Stimulated activated naive CD8-positive, alpha-beta T cell treated with anti-CD3 and anti-CD28 coated beads, Interleukin-15, amount 100 ng/mL, for 72 hours (primary cell): ENCODE results near the gene CELF2.
A peak's percentile ranks its signal among the peaks of the same experiment; 100 is the strongest.
"Not testable (repeated sequence)": the region's sequence is repeated elsewhere in the genome, so short reads cannot be mapped to it uniquely, and the experiment has no call there.

Source experiments
- ATAC-seq: fragments of 150-1000 bp; cut with Tn5 transposase; 2 replicates; pipeline ENCODE4 v1.10.0; 2021; ENCODE audit warnings: mild to moderate bottlenecking, moderate library complexity
- DNase-seq, 2 donors: peaks; one replicate each; pipeline ENCODE4 v3.0.0; 2021 to 2022
- H3K27ac Mint-ChIP-seq, 2 donors: one replicate each; pipeline ENCODE4 v1.8.0; 2022; ENCODE audit warnings: mild to moderate bottlenecking in 2 of 2, mixed read lengths in 2 of 2, moderate library complexity in 2 of 2
- H3K27me3 Mint-ChIP-seq: one replicate; pipeline ENCODE4 v1.8.0; 2022; ENCODE audit warnings: mixed read lengths
- H3K4me1 Mint-ChIP-seq: one replicate; pipeline ENCODE4 v1.8.0; 2022; ENCODE audit warnings: mild to moderate bottlenecking, mixed read lengths
- H3K4me3 Mint-ChIP-seq, 2 donors: one replicate each; pipeline ENCODE4 v1.8.0; 2022; ENCODE audit warnings: mild to moderate bottlenecking in 2 of 2, mixed read lengths in 2 of 2, moderate library complexity in 1 of 2
- H3K9me3 Mint-ChIP-seq, 2 donors: one replicate each; pipeline ENCODE4 v1.8.0; 2022; ENCODE audit warnings: mixed read lengths in 2 of 2

Gene CELF2

DNA sequence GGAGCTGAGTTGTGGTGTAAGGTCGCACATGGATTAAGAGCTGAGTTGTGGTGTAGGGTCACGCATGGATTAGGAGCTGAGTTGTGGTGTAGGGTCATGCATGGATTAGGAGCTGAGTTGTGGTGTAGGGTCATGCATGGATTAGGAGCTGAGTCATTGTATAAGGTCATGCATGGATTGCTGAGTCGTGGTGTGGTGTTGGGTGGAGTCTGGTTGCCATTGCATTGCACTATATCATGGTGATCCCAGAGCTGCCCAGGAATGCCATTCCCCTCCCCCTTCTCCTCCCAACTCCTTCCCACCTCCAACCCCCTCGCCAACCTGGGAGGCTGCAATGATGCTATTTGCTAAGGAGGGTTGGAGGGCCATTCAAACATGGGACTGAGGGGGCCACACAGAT lies 349.2 kb downstream of the CELF2 start:
- DNase-seq, H3K4me3 Mint-ChIP-seq, H3K9me3 Mint-ChIP-seq, ATAC-seq, H3K27me3 Mint-ChIP-seq, H3K27ac Mint-ChIP-seq: not testable (repeated sequence)
- peaks cover 12% of the 10 kb centered on the region for H3K4me1 Mint-ChIP-seq

- H3K4me3 Mint-ChIP-seq, result no peak overlapping the region
- H3K27ac Mint-ChIP-seq, result no peak overlapping the region
- H3K27me3 Mint-ChIP-seq, result no peaks in the 10 kb centered on the region
- H3K9me3 Mint-ChIP-seq, result no peaks in the 10 kb centered on the region
- ATAC-seq (no peak), DNase-seq (no peak)
- H3K4me1 Mint-ChIP-seq, result peaks cover 12% of the 10 kb centered on the region
Observed at GRCh38 chr10:11367505-11367904, 349.8 kb downstream of the CELF2 start.

DNA sequence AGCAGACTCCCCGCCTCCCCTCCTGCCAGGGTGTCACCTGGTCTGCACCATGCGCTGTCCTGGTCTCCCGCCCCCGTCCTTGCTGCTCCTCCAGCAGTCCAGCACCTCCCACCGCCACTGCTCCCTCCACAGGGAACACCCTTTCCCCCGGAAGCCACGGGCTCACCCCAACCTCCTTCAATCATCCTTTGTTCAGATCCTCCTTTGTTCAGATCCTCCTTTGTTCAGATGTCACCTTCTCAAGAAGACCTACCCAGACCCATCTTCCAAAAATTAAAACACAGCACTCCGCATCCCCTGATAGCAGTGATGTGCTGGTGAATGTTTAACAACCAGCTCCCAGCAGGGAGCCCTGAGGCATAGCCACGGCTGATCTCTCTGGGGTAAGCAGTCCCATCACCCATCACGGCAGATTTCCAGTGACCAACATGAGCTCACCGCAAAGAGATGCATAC lies 356.1 kb downstream of the CELF2 start:
- Mint-ChIP-seq H3K9me3 (no peaks in the 10 kb centered on the region), H3K4me1 (peaks cover 6% of the 10 kb centered on the region), H3K27ac (peak overlapping the region in 1 of 2 donors; percentile 51), H3K4me3 (no peak overlapping the region), H3K27me3 (no peaks in the 10 kb centered on the region)
- no peak for ATAC-seq
- DNase-seq, result no peak

DNA sequence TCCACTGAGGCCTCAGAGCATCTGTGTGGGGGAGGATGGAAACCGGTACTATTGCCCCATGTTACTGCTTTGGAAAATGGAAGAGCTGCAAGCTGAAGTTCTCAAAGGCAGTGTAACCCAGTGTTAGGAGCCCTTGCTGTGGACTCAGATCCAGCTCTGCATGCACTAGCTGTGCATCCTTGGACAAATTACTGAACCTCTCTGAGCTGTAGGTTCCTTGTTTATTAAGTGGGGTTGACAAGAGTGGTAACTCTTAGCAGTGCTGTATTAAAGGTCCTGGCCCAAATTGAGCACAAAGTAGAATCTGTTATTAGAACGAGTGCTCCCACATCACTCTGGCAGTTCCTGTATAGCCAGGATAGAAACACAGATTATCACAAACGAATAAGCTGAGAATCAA lies 359.6 kb downstream of the CELF2 start:
- ATAC-seq (no peak), DNase-seq (no peak)
- Mint-ChIP-seq H3K4me1 (peaks cover 14% of the 10 kb centered on the region), H3K27me3 (no peaks in the 10 kb centered on the region), H3K27ac (no peak overlapping the region), H3K4me3 (no peak overlapping the region), H3K9me3 (no peaks in the 10 kb centered on the region)

- Mint-ChIP-seq H3K9me3 (no peaks in the 10 kb centered on the region), H3K27me3 (no peaks in the 10 kb centered on the region), H3K4me3 (no peak overlapping the region), H3K4me1 (peaks cover 10% of the 10 kb centered on the region), H3K27ac (no peak overlapping the region)
- ATAC-seq (no peak), DNase-seq (no peak)
Observed at GRCh38 chr10:11378835-11379234, 361.2 kb downstream of the CELF2 start.

DNA sequence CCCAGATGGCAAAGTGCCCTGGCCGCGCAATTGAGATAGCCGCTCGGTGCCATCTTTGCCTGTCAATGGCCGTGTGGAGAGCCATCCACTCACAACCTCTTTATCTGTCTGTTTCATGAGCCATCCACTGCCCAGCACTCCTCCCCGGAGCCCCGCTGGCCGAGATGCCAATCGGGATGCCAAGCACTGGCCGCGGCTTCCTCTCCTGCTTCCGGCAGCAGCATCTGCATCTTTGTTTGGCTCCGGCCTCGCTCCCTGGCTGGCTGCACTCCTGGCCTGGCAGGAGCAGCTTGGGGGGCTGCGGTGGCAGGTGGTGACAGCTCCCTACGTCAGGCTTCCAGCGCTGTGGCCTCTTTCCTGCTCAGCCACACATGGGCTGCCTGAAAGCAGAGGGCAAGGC lies 362.1 kb downstream of the CELF2 start:
- H3K9me3 Mint-ChIP-seq, result no peaks in the 10 kb centered on the region
- DNase-seq (no peak), ATAC-seq (no peak)
- H3K4me3 Mint-ChIP-seq, result no peak overlapping the region
- no peaks in the 10 kb centered on the region for H3K27me3 Mint-ChIP-seq
- H3K27ac Mint-ChIP-seq, result no peak overlapping the region
- peaks cover 8% of the 10 kb centered on the region for H3K4me1 Mint-ChIP-seq

GRCh38 chr10:11381023-11381422 lies 363.4 kb downstream of the CELF2 start:
- Mint-ChIP-seq H3K9me3 (no peaks in the 10 kb centered on the region), H3K27me3 (no peaks in the 10 kb centered on the region), H3K4me3 (no peak overlapping the region), H3K4me1 (peaks cover 8% of the 10 kb centered on the region), H3K27ac (peak overlapping the region in 1 of 2 donors; percentile 40)
- DNase-seq (no peak), ATAC-seq (peak; percentile 54)

GRCh38 chr10:11381511-11381910 lies 363.8 kb downstream of the CELF2 start:
- Mint-ChIP-seq H3K4me3 (no peak overlapping the region), H3K27me3 (no peaks in the 10 kb centered on the region), H3K27ac (peak overlapping the region in 1 of 2 donors; percentile 49), H3K9me3 (no peaks in the 10 kb centered on the region), H3K4me1 (peaks cover 8% of the 10 kb centered on the region)
- ATAC-seq, result no peak
- DNase-seq, result no peak

GRCh38 chr10:11382187-11382586 lies 364.5 kb downstream of the CELF2 start:
- Mint-ChIP-seq H3K27me3 (no peaks in the 10 kb centered on the region), H3K27ac (no peak overlapping the region), H3K4me3 (no peak overlapping the region), H3K9me3 (no peaks in the 10 kb centered on the region), H3K4me1 (peaks cover 8% of the 10 kb centered on the region)
- no peak for DNase-seq
- no peak for ATAC-seq

GRCh38 chr10:11386044-11386443 lies 368.4 kb downstream of the CELF2 start:
- Mint-ChIP-seq H3K4me1 (peaks cover 4% of the 10 kb centered on the region), H3K27me3 (no peaks in the 10 kb centered on the region), H3K27ac (no peak overlapping the region), H3K9me3 (no peaks in the 10 kb centered on the region), H3K4me3 (no peak overlapping the region)
- DNase-seq (no peak), ATAC-seq (no peak)
